Cardiac fibroblast (primary cell): ENCODE measurements around the gene DISP2.
A peak's percentile ranks its signal among the peaks of the same experiment; 100 is the strongest.

ENCODE experiments used
- DNase-seq, 2 donors: peaks; one replicate each; pipeline versions ENCODE4 v3.0.0 to v3.0.0-alpha.2; 2010; ENCODE audit warnings: low read depth in 2 of 2
- H3K4me3 ChIP-seq, 2 donors: replicated peaks in 1 of 2; 1 replicate in 1 of 2; 2 replicates in 1 of 2; pipeline ENCODE4 v1.5.1; 2011; ENCODE audit warnings: low read depth in 2 of 2, low read length in 2 of 2, mild to moderate bottlenecking in 2 of 2, moderate library complexity in 1 of 2
- TF ChIP-seq, protein P1 (sequence below): IDR thresholded peaks from one replicate; pipeline ENCODE4 v1.5.1; 2011; ENCODE audit warnings: low read depth, mild to moderate bottlenecking, low read length, inconsistent platforms

DISP2 gene

GRCh38 chr15:40355976-40356585 lies 1.9 kb upstream of the DISP2 start:
- TF ChIP-seq, protein P1, sequence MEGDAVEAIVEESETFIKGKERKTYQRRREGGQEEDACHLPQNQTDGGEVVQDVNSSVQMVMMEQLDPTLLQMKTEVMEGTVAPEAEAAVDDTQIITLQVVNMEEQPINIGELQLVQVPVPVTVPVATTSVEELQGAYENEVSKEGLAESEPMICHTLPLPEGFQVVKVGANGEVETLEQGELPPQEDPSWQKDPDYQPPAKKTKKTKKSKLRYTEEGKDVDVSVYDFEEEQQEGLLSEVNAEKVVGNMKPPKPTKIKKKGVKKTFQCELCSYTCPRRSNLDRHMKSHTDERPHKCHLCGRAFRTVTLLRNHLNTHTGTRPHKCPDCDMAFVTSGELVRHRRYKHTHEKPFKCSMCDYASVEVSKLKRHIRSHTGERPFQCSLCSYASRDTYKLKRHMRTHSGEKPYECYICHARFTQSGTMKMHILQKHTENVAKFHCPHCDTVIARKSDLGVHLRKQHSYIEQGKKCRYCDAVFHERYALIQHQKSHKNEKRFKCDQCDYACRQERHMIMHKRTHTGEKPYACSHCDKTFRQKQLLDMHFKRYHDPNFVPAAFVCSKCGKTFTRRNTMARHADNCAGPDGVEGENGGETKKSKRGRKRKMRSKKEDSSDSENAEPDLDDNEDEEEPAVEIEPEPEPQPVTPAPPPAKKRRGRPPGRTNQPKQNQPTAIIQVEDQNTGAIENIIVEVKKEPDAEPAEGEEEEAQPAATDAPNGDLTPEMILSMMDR: no peak
- peak in 1 of 2 donors; percentile 35 for DNase-seq
- H3K4me3 ChIP-seq: no peak overlapping the region

- no peak for DNase-seq
- no peak overlapping the region for H3K4me3 ChIP-seq
- TF ChIP-seq, protein P1: no peak
Measured at GRCh38 chr15:40357246-40357645, 773 bp upstream of the DISP2 start.

- TF ChIP-seq, protein P1: peak; percentile 6
- H3K4me3 ChIP-seq: peak overlapping the region; percentile 51 to 52
- DNase-seq: no peak
Measured at GRCh38 chr15:40358471-40359353, 693 bp downstream of the DISP2 start.

- no peak for DNase-seq
- TF ChIP-seq, protein P1: no peak
- no peak overlapping the region for H3K4me3 ChIP-seq
Measured at GRCh38 chr15:40360015-40360414, 2.0 kb downstream of the DISP2 start.

- DNase-seq: no peak
- TF ChIP-seq, protein P1: no peak
- no peak overlapping the region for H3K4me3 ChIP-seq
Measured at GRCh38 chr15:40361640-40362039, 3.6 kb downstream of the DISP2 start.

GRCh38 chr15:40363611-40364010 lies 5.6 kb downstream of the DISP2 start:
- TF ChIP-seq, protein P1: no peak
- DNase-seq: no peak
- H3K4me3 ChIP-seq: no peak overlapping the region
